NCI-H510A (cell line): ENCODE results near the gene OSBP2.
A peak's percentile ranks its signal among the peaks of the same experiment; 100 is the strongest.
"Not testable (repeated sequence)": the region's sequence is repeated elsewhere in the genome, so short reads cannot be mapped to it uniquely, and the experiment has no call there.

Source experiments
- DNase-seq: peaks from one replicate; lab custom pipeline; 2025; lab: John Stamatoyannopoulos, UW

OSBP2 gene

GRCh38 chr22:30763815-30764673 lies 69.4 kb downstream of the OSBP2 start:
- DNase-seq = peak; percentile 34

GRCh38 chr22:30767661-30768060 lies 73.0 kb downstream of the OSBP2 start:
- DNase-seq = no peak

- DNase-seq = no peak
Measured at GRCh38 chr22:30770716-30771115, 76.0 kb downstream of the OSBP2 start.

GRCh38 chr22:30773919-30774318 lies 79.2 kb downstream of the OSBP2 start:
- DNase-seq = no peak

GRCh38 chr22:30774566-30774965 lies 79.9 kb downstream of the OSBP2 start:
- DNase-seq = no peak

- DNase-seq = no peak
Measured at GRCh38 chr22:30776476-30776875, 81.8 kb downstream of the OSBP2 start.

GRCh38 chr22:30777146-30777545 lies 82.5 kb downstream of the OSBP2 start:
- not testable (repeated sequence) for DNase-seq

- no peak for DNase-seq
Measured at GRCh38 chr22:30777587-30777986, 82.9 kb downstream of the OSBP2 start.

- no peak for DNase-seq
Measured at GRCh38 chr22:30778261-30778660, 83.6 kb downstream of the OSBP2 start.

- DNase-seq = no peak
Measured at GRCh38 chr22:30780026-30780425, 85.4 kb downstream of the OSBP2 start.

GRCh38 chr22:30781271-30781875 lies 86.7 kb downstream of the OSBP2 start:
- DNase-seq = no peak

- no peak for DNase-seq
Measured at GRCh38 chr22:30782613-30783012, 87.9 kb downstream of the OSBP2 start.

- no peak for DNase-seq
Measured at GRCh38 chr22:30783021-30783420, 88.3 kb downstream of the OSBP2 start.

- no peak for DNase-seq
Measured at GRCh38 chr22:30785527-30785926, 90.9 kb downstream of the OSBP2 start.

GRCh38 chr22:30790366-30790765 lies 95.7 kb downstream of the OSBP2 start:
- DNase-seq = no peak

GRCh38 chr22:30792456-30792855 lies 97.8 kb downstream of the OSBP2 start:
- DNase-seq = no peak

- no peak for DNase-seq
Measured at GRCh38 chr22:30795118-30795517, 100.4 kb downstream of the OSBP2 start.

GRCh38 chr22:30801695-30802094 lies 107.0 kb downstream of the OSBP2 start:
- no peak for DNase-seq

- DNase-seq = peak; percentile 65
Measured at GRCh38 chr22:30802202-30803166, 107.8 kb downstream of the OSBP2 start.

- no peak for DNase-seq
Measured at GRCh38 chr22:30803679-30804078, 109.0 kb downstream of the OSBP2 start.

GRCh38 chr22:30804626-30805025 lies 110.0 kb downstream of the OSBP2 start:
- no peak for DNase-seq

- peak; percentile 59 for DNase-seq
Measured at GRCh38 chr22:30806391-30806861, 111.8 kb downstream of the OSBP2 start.
